Bronchial epithelial cell (primary cell): ENCODE data around the gene MTFP1. TPM values are rescaled to one million over a fixed set of nuclear protein-coding genes. Genes with fewer than 3 reads are reported as not detected.
A peak's percentile ranks its signal among the peaks of the same experiment; 100 is the strongest.

Experiments
- DNase-seq: peaks from one replicate; pipeline ENCODE4 v3.0.0-alpha.2; 2010; ENCODE audit warnings: low read depth
- FAIRE-seq: peaks from 2 replicates; lab custom pipeline; 2011; peaks lifted over from hg19 to GRCh38; lab: Jason Lieb, UNC
- H3K27me3 ChIP-seq: 2 replicates; pipeline ENCODE4 v1.5.1; 2011; ENCODE audit warnings: low read length; ENCODE audit not compliant: control insufficient read depth, insufficient read depth
- H3K36me3 ChIP-seq: 2 replicates; pipeline ENCODE4 v1.5.1; 2011; ENCODE audit warnings: low read length; ENCODE audit not compliant: control insufficient read depth, insufficient read depth
- H3K4me3 ChIP-seq: 2 replicates; pipeline ENCODE4 v1.5.1; 2011; ENCODE audit warnings: mild to moderate bottlenecking, low read depth, low read length, control low read depth
- CTCF ChIP-seq: IDR thresholded peaks from 2 replicates; pipeline ENCODE4 v1.5.1; 2011; ENCODE audit warnings: mild to moderate bottlenecking, moderate library complexity, low read length, control low read depth, inconsistent platforms; ENCODE audit not compliant: insufficient read depth, severe bottlenecking
- total RNA-seq: library from RNA; depleted of rRNA; stranded (reverse); fragments of >200 nt; gene quantifications from 2 replicates; pipeline ENCODE4 v1.2.1, GENCODE V29; 2014

MTFP1 gene
- total RNA-seq, 1 donor from 2014 or later: 53.2 TPM

- FAIRE-seq (no peak), DNase-seq (no peak)
- Histone ChIP-seq H3K27me3 (no peaks in the 10 kb centered on the region), H3K4me3 (no peak overlapping the region), H3K36me3 (peaks cover 41% of the 10 kb centered on the region)
- no peak for TF ChIP-seq CTCF
Observed at GRCh38 chr22:30414525-30415047, 11.0 kb upstream of the MTFP1 start.

GRCh38 chr22:30416403-30416802, 9.2 kb upstream of the MTFP1 start:
- H3K36me3 ChIP-seq: peaks cover 35% of the 10 kb centered on the region
- no peaks in the 10 kb centered on the region for H3K27me3 ChIP-seq
- no peak overlapping the region for H3K4me3 ChIP-seq
- DNase-seq (peak; percentile 78), FAIRE-seq (no peak)
- no peak for TF ChIP-seq CTCF

- DNase-seq (no peak), FAIRE-seq (no peak)
- Histone ChIP-seq H3K4me3 (no peak overlapping the region), H3K27me3 (no peaks in the 10 kb centered on the region), H3K36me3 (peaks cover 37% of the 10 kb centered on the region)
- TF ChIP-seq CTCF: no peak
Observed at GRCh38 chr22:30416837-30417236, 8.7 kb upstream of the MTFP1 start.

- TF ChIP-seq CTCF: no peak
- Histone ChIP-seq H3K4me3 (no peak overlapping the region), H3K27me3 (no peaks in the 10 kb centered on the region), H3K36me3 (peaks cover 23% of the 10 kb centered on the region)
- DNase-seq (peak; percentile 89), FAIRE-seq (no peak)
Observed at GRCh38 chr22:30420347-30421125, 5.0 kb upstream of the MTFP1 start.

GRCh38 chr22:30421695-30422480, 3.7 kb upstream of the MTFP1 start:
- TF ChIP-seq CTCF: no peak
- FAIRE-seq (no peak), DNase-seq (no peak)
- Histone ChIP-seq H3K4me3 (no peak overlapping the region), H3K36me3 (peaks cover 13% of the 10 kb centered on the region), H3K27me3 (no peaks in the 10 kb centered on the region)
